ENCODE data around the gene CDC42. TPM values are rescaled to one million over a fixed set of nuclear protein-coding genes. Genes with fewer than 3 reads are reported as not detected.

Gene CDC42
- total and polyA plus RNA-seq, 2 of the 13 experiments (the other 11 are each of a cell fraction or from before 2014, with no cell fraction given), result 138 to 237 TPM

DNA sequence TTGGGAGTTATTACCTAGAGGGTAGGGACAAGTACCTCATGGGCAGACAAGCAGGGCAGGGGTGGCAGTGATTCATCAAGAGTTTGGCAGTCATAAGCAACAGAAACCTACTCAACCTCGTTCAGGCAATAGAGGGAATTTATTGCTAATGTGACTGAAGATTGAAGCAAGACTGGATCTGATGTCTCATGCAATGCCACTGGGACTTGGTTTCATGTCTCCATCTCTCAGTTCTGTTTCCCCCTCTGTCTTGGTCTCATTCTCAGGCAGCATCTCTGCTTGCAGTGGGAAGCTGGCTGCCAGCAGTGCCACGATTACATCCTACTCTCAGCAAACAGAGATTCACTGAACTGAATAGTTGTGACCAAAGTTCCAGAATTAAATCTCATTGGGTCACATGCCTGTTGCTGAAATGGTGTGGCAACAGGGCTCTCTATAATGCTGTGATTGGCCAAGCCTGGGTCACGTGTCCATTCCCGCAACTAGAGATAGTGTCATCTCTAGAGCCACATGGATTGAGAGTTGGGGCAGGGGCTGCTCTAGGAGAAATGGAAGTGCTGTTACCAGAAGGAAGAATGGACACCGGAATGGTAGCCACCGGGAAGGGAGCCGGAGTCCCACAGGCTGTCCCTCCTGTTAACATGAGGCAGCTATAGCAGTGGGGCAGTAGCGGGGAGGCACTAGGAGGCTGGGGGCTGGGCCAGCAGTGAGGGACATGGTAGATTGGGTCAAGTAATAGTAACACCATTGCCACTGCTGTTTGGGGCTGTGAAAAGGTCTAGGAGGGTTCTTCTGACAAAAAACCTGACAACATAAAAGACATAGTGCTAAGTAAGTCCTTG lies 3.9 kb upstream of the CDC42 start (continued):
- TF ChIP-seq ZHX1 (CRISPR knock-in tag; IDR thresholded peaks at IDR 0.05; ENCODE audit: low read depth) (no peak), MAFF (IDR thresholded peaks at IDR 0.05; ENCODE audit: low read depth, low read length) (no peak), CBX2 (IDR thresholded peaks at IDR 0.05; ENCODE audit: low read depth, low read length) (no peak), CBX2 (CRISPR knock-in tag; IDR thresholded peaks at IDR 0.05; ENCODE audit: low read depth) (no peak), TRIM22 (IDR thresholded peaks at IDR 0.05) (no peak), ZNF605 (CRISPR knock-in tag; IDR thresholded peaks at IDR 0.05) (0 out of 2 replicates have a peak, but pooled peaks have one; percentile 27), ZNF800 (CRISPR knock-in tag; IDR thresholded peaks at IDR 0.05) (no peak), NFKB2 (CRISPR knock-in tag; IDR thresholded peaks at IDR 0.05; ENCODE audit: borderline replicate concordance) (no peak), KLF6 (CRISPR knock-in tag; IDR thresholded peaks at IDR 0.05) (no peak), ZNF775 (CRISPR knock-in tag; IDR thresholded peaks at IDR 0.05; ENCODE audit: borderline replicate concordance) (no peak), ZNF274 (CRISPR knock-in tag; IDR thresholded peaks at IDR 0.05) (no peak), ZNF160 (CRISPR knock-in tag; IDR thresholded peaks at IDR 0.05) (no peak)
- TF ChIP-seq, protein P1, sequence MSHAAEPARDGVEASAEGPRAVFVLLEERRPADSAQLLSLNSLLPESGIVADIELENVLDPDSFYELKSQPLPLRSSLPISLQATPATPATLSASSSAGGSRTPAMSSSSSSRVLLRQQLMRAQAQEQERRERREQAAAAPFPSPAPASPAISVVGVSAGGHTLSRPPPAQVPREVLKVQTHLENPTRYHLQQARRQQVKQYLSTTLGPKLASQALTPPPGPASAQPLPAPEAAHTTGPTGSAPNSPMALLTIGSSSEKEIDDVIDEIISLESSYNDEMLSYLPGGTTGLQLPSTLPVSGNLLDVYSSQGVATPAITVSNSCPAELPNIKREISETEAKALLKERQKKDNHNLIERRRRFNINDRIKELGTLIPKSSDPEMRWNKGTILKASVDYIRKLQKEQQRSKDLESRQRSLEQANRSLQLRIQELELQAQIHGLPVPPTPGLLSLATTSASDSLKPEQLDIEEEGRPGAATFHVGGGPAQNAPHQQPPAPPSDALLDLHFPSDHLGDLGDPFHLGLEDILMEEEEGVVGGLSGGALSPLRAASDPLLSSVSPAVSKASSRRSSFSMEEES (CRISPR knock-in tag; IDR thresholded peaks at IDR 0.05), result peak; percentile 80

All from HepG2 (cell line).